Mucosa of descending colon (tissue), 3 donors: Measurements from ENCODE around the gene EMP2. TPM values are rescaled to one million over a fixed set of nuclear protein-coding genes. Genes with fewer than 3 reads are reported as not detected.
A peak's percentile ranks its signal among the peaks of the same experiment; 100 is the strongest.

ENCODE experiments used
- ATAC-seq: fragments of 200-7000 bp; cut with Tn5 transposase; one replicate; pipeline ENCODE4 v1.9.1; 2020; ENCODE audit warnings: mild to moderate bottlenecking, moderate library complexity
- DNase-seq, 3 donors: peaks; one replicate each; pipeline ENCODE4 v3.0.0-alpha.2; 2020
- H3K36me3 ChIP-seq: fragments of 200-600 bp; one replicate; pipeline ENCODE4 v1.8.0; 2021; ENCODE audit warnings: low read depth, mild to moderate bottlenecking
- H3K4me1 ChIP-seq: fragments of 200-600 bp; one replicate; pipeline ENCODE4 v1.8.0; 2021; ENCODE audit warnings: low read depth, mild to moderate bottlenecking
- H3K4me3 ChIP-seq: fragments of 200-600 bp; one replicate; pipeline ENCODE4 v1.8.0; 2021; ENCODE audit warnings: mild to moderate bottlenecking
- H3K9me3 ChIP-seq: fragments of 200-600 bp; one replicate; pipeline ENCODE4 v1.8.0; 2021; ENCODE audit warnings: mild to moderate bottlenecking
- intact Hi-C, 2 donors: fragments of 100-400 bp; cut with DNase I in 1 of 2; cut with micrococcal nuclease in 1 of 2; formaldehyde crosslinking; loops; one replicate each; pipeline versions ENCODE4 v1.11.0 to v1.11.1; 2022; cut with DNase I, micrococcal nuclease
- total RNA-seq, 3 donors: library from RNA; stranded (reverse); fragmentation: NEBNext Ultra II Directional in 2 of 3; extraction: Animal tissue kit (Norgen Biotek cat#: 25700) in 2 of 3; gene quantifications; one replicate each; pipeline versions ENCODE4 v1.2.1 to v1.2.4, GENCODE V29; 2021 to 2023
- TF ChIP-seq, protein P1 (sequence below): fragments of 200-600 bp; IDR thresholded peaks from one replicate; pipeline ENCODE4 v1.8.0; 2022; ENCODE audit warnings: antibody characterized with exemption, mild to moderate bottlenecking
- donor health status: DM: no; HTN: no; CAD: no; lungs with moderate emphysema.
- donor health status: DM: no; HTN: no; CAD: no.
- donor health status: DM: no; HTN: yes; CAD: no.

Gene EMP2
- total RNA-seq, 3 donors from 2014 or later: 73.0 to 92.9 (median 84.3) TPM

GRCh38 chr16:10612649-10613179 lies 32.3 kb upstream of the EMP2 start:
- Histone ChIP-seq H3K4me1 (peaks cover 15% of the 10 kb centered on the region), H3K9me3 (no peaks in the 10 kb centered on the region), H3K36me3 (no peaks in the 10 kb centered on the region), H3K4me3 (no peak overlapping the region)
- ATAC-seq (no peak), DNase-seq (no peak)
- intact Hi-C loops: no loop called here
- TF ChIP-seq, protein P1, sequence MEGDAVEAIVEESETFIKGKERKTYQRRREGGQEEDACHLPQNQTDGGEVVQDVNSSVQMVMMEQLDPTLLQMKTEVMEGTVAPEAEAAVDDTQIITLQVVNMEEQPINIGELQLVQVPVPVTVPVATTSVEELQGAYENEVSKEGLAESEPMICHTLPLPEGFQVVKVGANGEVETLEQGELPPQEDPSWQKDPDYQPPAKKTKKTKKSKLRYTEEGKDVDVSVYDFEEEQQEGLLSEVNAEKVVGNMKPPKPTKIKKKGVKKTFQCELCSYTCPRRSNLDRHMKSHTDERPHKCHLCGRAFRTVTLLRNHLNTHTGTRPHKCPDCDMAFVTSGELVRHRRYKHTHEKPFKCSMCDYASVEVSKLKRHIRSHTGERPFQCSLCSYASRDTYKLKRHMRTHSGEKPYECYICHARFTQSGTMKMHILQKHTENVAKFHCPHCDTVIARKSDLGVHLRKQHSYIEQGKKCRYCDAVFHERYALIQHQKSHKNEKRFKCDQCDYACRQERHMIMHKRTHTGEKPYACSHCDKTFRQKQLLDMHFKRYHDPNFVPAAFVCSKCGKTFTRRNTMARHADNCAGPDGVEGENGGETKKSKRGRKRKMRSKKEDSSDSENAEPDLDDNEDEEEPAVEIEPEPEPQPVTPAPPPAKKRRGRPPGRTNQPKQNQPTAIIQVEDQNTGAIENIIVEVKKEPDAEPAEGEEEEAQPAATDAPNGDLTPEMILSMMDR: no peak

DNA sequence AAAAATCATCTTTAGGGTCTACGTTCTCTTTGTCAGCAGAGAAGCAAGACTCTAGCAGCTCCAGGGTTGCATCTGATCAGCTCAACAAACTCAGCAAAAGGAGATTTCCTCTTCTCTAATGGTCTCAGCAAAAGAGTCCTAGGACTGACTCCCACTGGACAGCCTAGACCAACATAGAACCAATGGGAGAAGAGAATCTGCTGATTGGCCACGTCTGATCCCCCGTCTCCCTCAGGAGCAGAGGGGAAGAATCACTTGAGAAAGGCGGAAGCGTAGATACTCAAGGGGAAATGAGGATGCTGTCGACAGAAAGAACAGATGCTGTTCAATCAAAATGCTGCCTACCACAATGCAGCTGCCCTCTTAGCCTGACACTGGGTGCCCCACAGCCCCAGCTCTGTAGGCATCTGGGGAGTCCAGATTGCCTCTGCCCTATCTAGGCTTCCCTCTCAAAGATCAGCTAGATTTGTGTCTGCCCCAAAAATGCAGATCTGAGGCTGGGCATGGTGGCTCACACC lies 31.5 kb upstream of the EMP2 start:
- Histone ChIP-seq H3K4me1 (peaks cover 7% of the 10 kb centered on the region), H3K4me3 (no peak overlapping the region), H3K9me3 (no peaks in the 10 kb centered on the region), H3K36me3 (no peaks in the 10 kb centered on the region)
- DNase-seq: no peak
- intact Hi-C loops: no loop called here
- TF ChIP-seq, protein P1: no peak
- no peak for ATAC-seq

DNA sequence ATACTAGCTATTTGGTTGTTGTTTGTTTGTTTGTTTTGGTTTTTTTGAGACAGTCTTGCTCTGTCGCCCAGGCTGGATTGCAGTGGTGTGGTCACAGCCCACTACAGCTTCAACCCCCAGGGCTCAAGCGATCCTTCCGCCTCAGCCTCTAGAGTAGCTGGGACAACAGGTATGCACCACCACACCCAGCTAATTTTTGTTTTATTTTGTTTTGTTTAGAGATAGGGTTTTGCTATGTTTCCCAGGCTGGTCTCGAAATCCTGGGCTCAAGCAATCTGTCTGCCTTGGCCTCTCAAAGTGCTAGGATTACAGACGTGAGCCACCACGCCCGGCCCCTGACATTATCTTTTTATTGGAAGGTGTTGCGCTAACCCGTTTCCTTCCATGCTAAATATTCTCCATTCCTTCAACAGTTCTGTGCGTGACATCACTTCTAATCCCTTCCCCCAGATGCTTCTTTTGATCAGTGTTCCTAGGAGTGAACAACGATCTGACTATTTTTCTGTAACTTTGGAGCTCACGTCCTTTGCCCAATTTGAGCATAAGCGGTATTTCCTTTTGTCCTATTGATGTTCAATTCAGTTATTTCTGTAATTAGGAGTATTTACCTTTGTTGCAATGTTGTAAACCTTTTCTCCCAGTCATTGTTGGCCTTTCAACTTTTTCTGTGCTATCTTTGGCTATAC lies 30.2 kb upstream of the EMP2 start:
- DNase-seq: peak in 1 of 3 donors; percentile 56
- Histone ChIP-seq H3K36me3 (no peaks in the 10 kb centered on the region), H3K4me1 (peaks cover 5% of the 10 kb centered on the region), H3K4me3 (no peak overlapping the region), H3K9me3 (no peaks in the 10 kb centered on the region)
- intact Hi-C loops: no loop called here
- TF ChIP-seq, protein P1: no peak
- peak; percentile 80 for ATAC-seq

DNA sequence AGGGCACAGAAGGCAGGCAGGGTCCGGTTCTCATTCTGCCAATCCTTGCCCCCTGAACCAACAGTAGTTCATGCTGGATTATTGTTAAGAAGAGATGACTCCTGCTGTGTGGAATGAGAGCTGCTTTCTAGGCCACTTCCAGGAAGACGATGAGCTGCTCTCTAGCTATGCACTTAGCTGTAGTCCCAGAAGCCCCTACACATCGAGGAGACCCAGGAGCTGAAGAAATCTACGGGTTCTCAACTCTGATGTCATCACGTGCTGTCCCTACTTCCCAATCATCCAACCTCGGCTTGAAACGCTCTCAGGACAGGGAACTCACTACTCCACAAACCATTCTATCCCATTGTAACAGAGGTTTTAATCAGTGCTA lies 29.0 kb upstream of the EMP2 start:
- TF ChIP-seq, protein P1: no peak
- intact Hi-C loops: no loop called here
- Histone ChIP-seq H3K9me3 (no peaks in the 10 kb centered on the region), H3K4me3 (no peak overlapping the region), H3K36me3 (no peaks in the 10 kb centered on the region), H3K4me1 (peaks cover 5% of the 10 kb centered on the region)
- ATAC-seq: peak; percentile 23
- no peak for DNase-seq

- intact Hi-C loops: no loop called here
- TF ChIP-seq, protein P1: no peak
- ATAC-seq: peak; percentile 21
- Histone ChIP-seq H3K36me3 (no peaks in the 10 kb centered on the region), H3K9me3 (no peaks in the 10 kb centered on the region), H3K4me1 (peaks cover 5% of the 10 kb centered on the region), H3K4me3 (no peak overlapping the region)
- no peak for DNase-seq
These were observed 28.4 kb upstream of the EMP2 start for GRCh38 chr16:10608687-10609401.
